Measurements from ENCODE around the gene NPY5R.

The NPY5R gene

GRCh38 chr4:163356104-163356503 is 12.4 kb downstream of the NPY5R start:
- H3K9me3 Mint-ChIP-seq: no peaks in the 10 kb centered on the region
- H3K27me3 Mint-ChIP-seq (ENCODE audit: low read depth): no peaks in the 10 kb centered on the region
- no peak overlapping the region for H3K4me3 Mint-ChIP-seq
- no peaks in the 10 kb centered on the region for H3K4me1 Mint-ChIP-seq (ENCODE audit: low read depth)
- H3K36me3 Mint-ChIP-seq (ENCODE audit: low read depth): no peaks in the 10 kb centered on the region
- H3K27ac Mint-ChIP-seq: no peak overlapping the region

DNA sequence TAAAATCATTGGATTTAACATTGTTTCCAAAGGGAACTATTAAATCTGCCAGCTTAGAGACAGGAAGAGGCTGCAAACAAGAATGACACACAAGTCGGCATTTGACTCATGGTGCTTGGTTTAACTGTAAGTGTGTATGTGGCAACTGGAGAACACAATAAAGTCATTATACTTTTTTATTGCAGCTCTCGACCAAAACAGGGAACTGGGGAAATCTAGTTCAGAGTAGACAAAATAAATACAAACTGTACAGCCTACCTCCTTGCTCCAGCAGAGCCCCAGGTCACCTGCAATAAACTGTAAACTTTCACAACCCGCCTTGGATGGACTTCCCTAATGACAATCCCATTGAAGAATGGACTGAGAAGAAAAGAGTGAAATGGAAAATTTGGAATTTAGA is 24.0 kb downstream of the NPY5R start:
- no peaks in the 10 kb centered on the region for H3K27me3 Mint-ChIP-seq (ENCODE audit: low read depth)
- H3K4me3 Mint-ChIP-seq: no peak overlapping the region
- no peaks in the 10 kb centered on the region for H3K9me3 Mint-ChIP-seq
- no peaks in the 10 kb centered on the region for H3K36me3 Mint-ChIP-seq (ENCODE audit: low read depth)
- no peak overlapping the region for H3K27ac Mint-ChIP-seq
- H3K4me1 Mint-ChIP-seq (ENCODE audit: low read depth): no peaks in the 10 kb centered on the region

DNA sequence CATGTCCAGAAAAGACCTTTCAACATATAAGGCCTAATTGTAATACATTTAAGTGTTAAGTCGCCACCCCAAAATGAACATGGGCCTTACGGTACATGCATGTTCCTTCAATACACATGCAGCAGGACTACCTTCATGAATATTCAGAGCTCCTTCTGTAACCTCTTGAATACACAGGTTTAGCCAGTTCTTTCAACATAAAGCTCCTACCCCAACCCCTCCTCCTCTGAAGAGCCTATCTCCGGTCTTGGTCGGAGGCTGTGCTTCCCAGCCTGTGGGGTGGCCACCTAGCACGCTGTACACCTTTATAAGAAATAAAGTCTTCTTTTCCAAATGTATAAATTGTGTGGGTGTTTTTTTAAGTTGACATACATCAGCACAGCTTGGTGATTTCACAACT is 28.3 kb downstream of the NPY5R start:
- H3K36me3 Mint-ChIP-seq (ENCODE audit: low read depth): no peaks in the 10 kb centered on the region
- no peak overlapping the region for H3K27ac Mint-ChIP-seq
- no peak overlapping the region for H3K4me3 Mint-ChIP-seq
- no peaks in the 10 kb centered on the region for H3K4me1 Mint-ChIP-seq (ENCODE audit: low read depth)
- H3K9me3 Mint-ChIP-seq: no peaks in the 10 kb centered on the region
- H3K27me3 Mint-ChIP-seq (ENCODE audit: low read depth): no peaks in the 10 kb centered on the region

GRCh38 chr4:163378661-163379060 is 35.0 kb downstream of the NPY5R start:
- Mint-ChIP-seq H3K4me1 (ENCODE audit: low read depth) (no peaks in the 10 kb centered on the region), H3K9me3 (no peaks in the 10 kb centered on the region), H3K27me3 (ENCODE audit: low read depth) (no peaks in the 10 kb centered on the region), H3K27ac (no peak overlapping the region), H3K36me3 (ENCODE audit: low read depth) (no peaks in the 10 kb centered on the region), H3K4me3 (no peak overlapping the region)

DNA sequence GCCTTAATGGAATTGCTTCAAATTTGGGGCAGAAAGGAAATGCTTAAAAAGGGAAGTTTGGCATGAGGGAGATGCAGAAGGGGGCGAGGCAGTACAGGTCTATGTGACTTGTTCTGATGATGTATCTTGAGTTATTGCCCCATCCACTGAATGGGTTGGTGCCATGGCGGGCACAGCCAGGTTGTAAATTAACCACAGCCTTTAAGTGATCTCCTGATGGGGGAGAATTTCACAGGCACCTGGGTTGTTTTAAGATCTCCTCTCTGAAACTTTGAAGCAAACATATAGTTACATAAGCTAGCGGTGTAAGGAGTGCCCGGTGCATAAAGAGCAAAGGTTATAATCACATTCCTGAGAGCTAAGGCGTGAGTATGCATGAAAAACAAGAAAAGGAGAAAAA is 37.0 kb downstream of the NPY5R start:
- no peaks in the 10 kb centered on the region for H3K27me3 Mint-ChIP-seq (ENCODE audit: low read depth)
- H3K27ac Mint-ChIP-seq: no peak overlapping the region
- H3K36me3 Mint-ChIP-seq (ENCODE audit: low read depth): no peaks in the 10 kb centered on the region
- H3K4me1 Mint-ChIP-seq (ENCODE audit: low read depth): no peaks in the 10 kb centered on the region
- no peaks in the 10 kb centered on the region for H3K9me3 Mint-ChIP-seq
- H3K4me3 Mint-ChIP-seq: no peak overlapping the region

DNA sequence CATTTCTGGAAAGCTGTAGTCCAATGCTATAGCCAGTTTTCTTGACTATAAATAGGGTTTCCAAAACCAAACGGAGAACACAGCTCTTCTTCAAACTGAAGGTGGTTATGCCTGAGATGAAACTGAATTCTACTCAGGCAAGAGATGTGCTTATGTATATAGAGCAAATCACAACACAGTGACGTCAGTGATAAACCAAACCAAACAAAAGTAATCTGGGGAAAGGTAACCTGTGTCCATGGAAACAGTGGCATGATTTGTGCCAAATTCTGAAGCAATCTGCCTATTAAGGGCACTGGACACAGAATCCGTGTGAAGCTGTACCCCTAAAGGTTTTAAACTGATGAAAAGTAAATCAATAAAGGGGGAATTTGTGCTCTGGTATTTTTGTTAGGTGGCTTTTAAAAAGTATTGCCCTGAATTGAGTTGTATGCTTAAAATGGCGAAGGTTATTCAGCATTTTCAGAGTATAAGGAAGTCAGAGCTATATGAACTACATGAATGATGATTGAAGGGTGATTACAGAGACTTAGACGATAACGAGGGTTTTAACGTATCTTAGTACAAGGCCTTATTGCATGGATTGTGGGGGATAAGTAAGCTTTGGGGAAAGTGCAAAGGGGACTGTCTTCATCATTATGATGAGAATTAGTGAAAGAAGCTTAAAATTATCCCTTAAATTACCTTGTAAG is 38.6 kb downstream of the NPY5R start:
- Mint-ChIP-seq H3K4me1 (ENCODE audit: low read depth) (no peaks in the 10 kb centered on the region), H3K27ac (no peak overlapping the region), H3K27me3 (ENCODE audit: low read depth) (no peaks in the 10 kb centered on the region), H3K4me3 (no peak overlapping the region), H3K36me3 (ENCODE audit: low read depth) (no peaks in the 10 kb centered on the region), H3K9me3 (no peaks in the 10 kb centered on the region)

DNA sequence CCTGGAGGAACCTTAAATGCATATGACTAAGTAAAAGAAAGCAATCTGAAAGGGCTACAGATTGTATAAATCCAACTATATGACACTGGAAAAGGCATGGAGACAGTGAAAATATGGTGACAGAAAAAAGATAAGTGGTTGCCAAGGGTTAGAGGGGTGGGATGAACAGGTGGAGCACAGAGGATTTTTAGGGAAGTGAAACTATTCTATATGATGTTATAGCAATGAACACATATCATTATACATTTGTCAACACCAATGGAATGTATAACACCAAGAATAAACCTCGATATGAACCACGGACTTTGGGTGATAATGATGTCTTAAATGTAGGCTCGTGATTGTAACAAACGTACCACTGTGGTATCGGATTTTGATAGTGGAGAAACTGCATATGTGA is 40.7 kb downstream of the NPY5R start:
- Mint-ChIP-seq H3K27ac (no peak overlapping the region), H3K27me3 (ENCODE audit: low read depth) (no peaks in the 10 kb centered on the region), H3K4me3 (no peak overlapping the region), H3K9me3 (no peaks in the 10 kb centered on the region), H3K36me3 (ENCODE audit: low read depth) (no peaks in the 10 kb centered on the region), H3K4me1 (ENCODE audit: low read depth) (no peaks in the 10 kb centered on the region)

GRCh38 chr4:163384926-163385325 is 41.2 kb downstream of the NPY5R start:
- no peak overlapping the region for H3K4me3 Mint-ChIP-seq
- H3K27ac Mint-ChIP-seq: no peak overlapping the region
- no peaks in the 10 kb centered on the region for H3K27me3 Mint-ChIP-seq (ENCODE audit: low read depth)
- no peaks in the 10 kb centered on the region for H3K9me3 Mint-ChIP-seq
- no peaks in the 10 kb centered on the region for H3K36me3 Mint-ChIP-seq (ENCODE audit: low read depth)
- H3K4me1 Mint-ChIP-seq (ENCODE audit: low read depth): no peaks in the 10 kb centered on the region

DNA sequence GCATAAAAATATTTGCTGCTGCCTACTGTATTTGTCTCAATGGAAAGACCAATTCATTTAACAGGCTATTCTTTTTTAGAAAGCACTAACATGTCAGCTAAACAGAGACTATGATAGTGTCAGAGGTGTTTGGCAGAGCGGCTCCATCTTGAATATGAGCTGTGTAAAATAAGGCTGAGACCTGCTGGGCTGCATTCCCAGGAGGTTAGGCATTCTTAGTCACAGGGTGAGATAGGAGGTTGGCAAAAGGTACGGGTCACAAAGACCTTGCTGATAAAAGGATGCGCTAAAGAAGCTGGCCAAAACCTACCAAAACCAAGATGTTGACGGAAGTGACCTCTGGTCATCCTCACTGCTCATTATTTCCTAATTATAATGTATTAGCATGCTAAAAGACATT is 41.8 kb downstream of the NPY5R start:
- no peaks in the 10 kb centered on the region for H3K27me3 Mint-ChIP-seq (ENCODE audit: low read depth)
- no peaks in the 10 kb centered on the region for H3K9me3 Mint-ChIP-seq
- no peaks in the 10 kb centered on the region for H3K4me1 Mint-ChIP-seq (ENCODE audit: low read depth)
- H3K27ac Mint-ChIP-seq: no peak overlapping the region
- no peak overlapping the region for H3K4me3 Mint-ChIP-seq
- no peaks in the 10 kb centered on the region for H3K36me3 Mint-ChIP-seq (ENCODE audit: low read depth)

- Mint-ChIP-seq H3K27me3 (ENCODE audit: low read depth) (no peaks in the 10 kb centered on the region), H3K36me3 (ENCODE audit: low read depth) (no peaks in the 10 kb centered on the region), H3K4me1 (ENCODE audit: low read depth) (no peaks in the 10 kb centered on the region), H3K9me3 (no peaks in the 10 kb centered on the region), H3K27ac (no peak overlapping the region), H3K4me3 (no peak overlapping the region)
These were observed 48.1 kb downstream of the NPY5R start for GRCh38 chr4:163391756-163392155.

DNA sequence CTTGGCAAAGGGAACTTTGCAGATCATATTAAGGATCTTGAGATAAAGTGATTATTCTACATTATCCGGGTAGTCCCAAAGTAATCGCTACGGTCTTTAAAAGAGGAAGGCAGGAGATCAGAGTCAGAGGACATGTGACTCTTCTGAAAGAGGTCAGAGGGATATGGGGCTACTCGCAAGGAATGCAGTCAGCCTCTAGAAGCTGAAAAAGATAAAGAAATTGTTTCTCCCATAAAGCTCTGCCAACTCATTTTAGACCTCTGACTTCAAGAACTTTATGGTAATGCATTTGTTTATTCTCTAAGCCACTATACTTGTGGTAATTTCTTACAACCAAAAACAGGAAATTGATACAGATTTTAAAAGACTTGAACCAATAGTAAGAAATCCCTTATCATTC is 48.6 kb downstream of the NPY5R start:
- no peaks in the 10 kb centered on the region for H3K4me1 Mint-ChIP-seq (ENCODE audit: low read depth)
- H3K27ac Mint-ChIP-seq: no peak overlapping the region
- no peak overlapping the region for H3K4me3 Mint-ChIP-seq
- H3K36me3 Mint-ChIP-seq (ENCODE audit: low read depth): no peaks in the 10 kb centered on the region
- no peaks in the 10 kb centered on the region for H3K9me3 Mint-ChIP-seq
- no peaks in the 10 kb centered on the region for H3K27me3 Mint-ChIP-seq (ENCODE audit: low read depth)

GRCh38 chr4:163393471-163393870 is 49.8 kb downstream of the NPY5R start:
- no peaks in the 10 kb centered on the region for H3K36me3 Mint-ChIP-seq (ENCODE audit: low read depth)
- no peak overlapping the region for H3K4me3 Mint-ChIP-seq
- H3K9me3 Mint-ChIP-seq: no peaks in the 10 kb centered on the region
- H3K27ac Mint-ChIP-seq: no peak overlapping the region
- H3K27me3 Mint-ChIP-seq (ENCODE audit: low read depth): no peaks in the 10 kb centered on the region
- H3K4me1 Mint-ChIP-seq (ENCODE audit: low read depth): no peaks in the 10 kb centered on the region

DNA sequence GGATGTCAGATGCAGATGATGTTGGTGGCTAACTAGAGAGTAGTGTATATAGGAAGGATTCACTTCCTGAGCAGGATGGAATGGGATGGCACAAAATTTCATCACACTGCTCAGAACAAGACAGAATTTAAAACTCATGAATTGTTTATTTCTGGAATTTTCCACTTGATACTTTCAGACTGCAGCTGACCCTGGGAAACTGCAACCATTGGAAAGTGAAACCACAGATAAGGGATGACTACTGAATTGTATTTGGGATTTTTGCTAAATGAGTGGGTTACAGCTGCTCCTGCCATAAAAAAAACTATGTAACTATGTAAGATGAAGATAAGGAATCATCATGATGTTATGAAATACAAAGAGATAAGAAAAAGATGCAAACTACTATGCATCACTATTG is 51.4 kb downstream of the NPY5R start:
- H3K27ac Mint-ChIP-seq: no peak overlapping the region
- H3K4me1 Mint-ChIP-seq (ENCODE audit: low read depth): no peaks in the 10 kb centered on the region
- no peaks in the 10 kb centered on the region for H3K36me3 Mint-ChIP-seq (ENCODE audit: low read depth)
- no peaks in the 10 kb centered on the region for H3K9me3 Mint-ChIP-seq
- no peak overlapping the region for H3K4me3 Mint-ChIP-seq
- no peaks in the 10 kb centered on the region for H3K27me3 Mint-ChIP-seq (ENCODE audit: low read depth)

GRCh38 chr4:163395758-163396157 is 52.1 kb downstream of the NPY5R start:
- H3K4me1 Mint-ChIP-seq (ENCODE audit: low read depth): no peaks in the 10 kb centered on the region
- H3K9me3 Mint-ChIP-seq: no peaks in the 10 kb centered on the region
- no peaks in the 10 kb centered on the region for H3K36me3 Mint-ChIP-seq (ENCODE audit: low read depth)
- H3K27ac Mint-ChIP-seq: no peak overlapping the region
- no peak overlapping the region for H3K4me3 Mint-ChIP-seq
- no peaks in the 10 kb centered on the region for H3K27me3 Mint-ChIP-seq (ENCODE audit: low read depth)

- Mint-ChIP-seq H3K4me1 (ENCODE audit: low read depth) (no peaks in the 10 kb centered on the region), H3K27ac (no peak overlapping the region), H3K27me3 (ENCODE audit: low read depth) (peaks cover 4% of the 10 kb centered on the region), H3K4me3 (no peak overlapping the region), H3K36me3 (ENCODE audit: low read depth) (no peaks in the 10 kb centered on the region), H3K9me3 (no peaks in the 10 kb centered on the region)
These were observed 54.5 kb downstream of the NPY5R start for GRCh38 chr4:163398238-163398637.

- no peaks in the 10 kb centered on the region for H3K36me3 Mint-ChIP-seq (ENCODE audit: low read depth)
- H3K4me3 Mint-ChIP-seq: no peak overlapping the region
- peaks cover 4% of the 10 kb centered on the region for H3K27me3 Mint-ChIP-seq (ENCODE audit: low read depth)
- no peak overlapping the region for H3K27ac Mint-ChIP-seq
- H3K9me3 Mint-ChIP-seq: no peaks in the 10 kb centered on the region
- no peaks in the 10 kb centered on the region for H3K4me1 Mint-ChIP-seq (ENCODE audit: low read depth)
These were observed 57.2 kb downstream of the NPY5R start for GRCh38 chr4:163400911-163401310.
